IPS-11a (cell line): Measurements from ENCODE around the gene VPREB3.

ENCODE experiments used
- H3K4me3 ChIP-seq: one replicate; pipeline ENCODE4 v1.5.1; 2013; ENCODE audit warnings: low read depth, low read length, control low read depth

The VPREB3 gene

DNA sequence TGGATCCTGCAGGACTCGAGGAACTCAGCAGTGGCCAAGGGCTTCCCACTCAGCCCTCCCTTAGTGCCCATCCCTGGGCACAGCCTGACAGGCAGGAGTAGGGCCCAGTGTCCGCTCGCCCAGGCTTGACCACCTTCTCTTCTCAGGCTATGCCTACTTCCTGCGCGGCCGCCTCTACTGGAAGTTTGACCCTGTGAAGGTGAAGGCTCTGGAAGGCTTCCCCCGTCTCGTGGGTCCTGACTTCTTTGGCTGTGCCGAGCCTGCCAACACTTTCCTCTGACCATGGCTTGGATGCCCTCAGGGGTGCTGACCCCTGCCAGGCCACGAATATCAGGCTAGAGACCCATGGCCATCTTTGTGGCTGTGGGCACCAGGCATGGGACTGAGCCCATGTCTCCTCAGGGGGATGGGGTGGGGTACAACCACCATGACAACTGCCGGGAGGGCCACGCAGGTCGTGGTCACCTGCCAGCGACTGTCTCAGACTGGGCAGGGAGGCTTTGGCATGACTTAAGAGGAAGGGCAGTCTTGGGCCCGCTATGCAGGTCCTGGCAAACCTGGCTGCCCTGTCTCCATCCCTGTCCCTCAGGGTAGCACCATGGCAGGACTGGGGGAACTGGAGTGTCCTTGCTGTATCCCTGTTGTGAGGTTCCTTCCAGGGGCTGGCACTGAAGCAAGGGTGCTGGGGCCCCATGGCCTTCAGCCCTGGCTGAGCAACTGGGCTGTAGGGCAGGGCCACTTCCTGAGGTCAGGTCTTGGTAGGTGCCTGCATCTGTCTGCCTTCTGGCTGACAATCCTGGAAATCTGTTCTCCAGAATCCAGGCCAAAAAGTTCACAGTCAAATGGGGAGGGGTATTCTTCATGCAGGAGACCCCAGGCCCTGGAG, 29.3 kb upstream of the VPREB3 start:
- no peak overlapping the region for H3K4me3 ChIP-seq

DNA sequence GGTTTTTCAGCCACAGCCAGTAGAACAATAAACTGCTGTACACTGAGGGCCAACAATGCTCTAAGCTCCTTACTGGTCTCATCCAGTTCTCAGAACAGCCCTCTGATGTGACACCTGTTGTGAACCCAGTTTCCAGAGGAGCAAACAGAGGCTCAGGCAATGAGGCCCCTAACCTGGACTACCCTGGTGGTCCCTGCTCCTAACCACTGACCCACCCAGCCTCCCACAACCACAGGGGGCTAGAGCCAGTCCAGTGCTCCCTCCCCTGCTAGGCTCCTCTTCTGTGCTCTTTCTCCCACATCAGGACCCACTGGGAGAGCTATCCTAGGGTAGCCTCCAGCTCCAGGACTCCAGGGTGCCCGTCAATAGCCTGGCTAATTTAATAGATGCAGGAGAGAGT, 28.5 kb upstream of the VPREB3 start:
- H3K4me3 ChIP-seq, result no peak overlapping the region

DNA sequence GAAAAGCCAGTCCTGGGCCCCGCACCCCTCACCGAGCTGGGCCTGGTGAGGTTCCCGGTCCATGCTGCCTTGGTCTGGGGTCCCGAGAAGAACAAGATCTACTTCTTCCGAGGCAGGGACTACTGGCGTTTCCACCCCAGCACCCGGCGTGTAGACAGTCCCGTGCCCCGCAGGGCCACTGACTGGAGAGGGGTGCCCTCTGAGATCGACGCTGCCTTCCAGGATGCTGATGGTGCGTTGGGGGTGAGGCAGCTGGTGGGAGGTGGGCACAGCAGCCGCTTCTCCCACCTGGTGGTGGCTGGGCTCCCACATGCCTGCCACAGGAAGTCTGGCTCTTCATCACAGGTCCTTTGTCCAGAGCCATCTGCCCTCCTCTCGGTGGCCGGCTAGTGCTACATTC, 28.0 kb upstream of the VPREB3 start:
- no peak overlapping the region for H3K4me3 ChIP-seq

DNA sequence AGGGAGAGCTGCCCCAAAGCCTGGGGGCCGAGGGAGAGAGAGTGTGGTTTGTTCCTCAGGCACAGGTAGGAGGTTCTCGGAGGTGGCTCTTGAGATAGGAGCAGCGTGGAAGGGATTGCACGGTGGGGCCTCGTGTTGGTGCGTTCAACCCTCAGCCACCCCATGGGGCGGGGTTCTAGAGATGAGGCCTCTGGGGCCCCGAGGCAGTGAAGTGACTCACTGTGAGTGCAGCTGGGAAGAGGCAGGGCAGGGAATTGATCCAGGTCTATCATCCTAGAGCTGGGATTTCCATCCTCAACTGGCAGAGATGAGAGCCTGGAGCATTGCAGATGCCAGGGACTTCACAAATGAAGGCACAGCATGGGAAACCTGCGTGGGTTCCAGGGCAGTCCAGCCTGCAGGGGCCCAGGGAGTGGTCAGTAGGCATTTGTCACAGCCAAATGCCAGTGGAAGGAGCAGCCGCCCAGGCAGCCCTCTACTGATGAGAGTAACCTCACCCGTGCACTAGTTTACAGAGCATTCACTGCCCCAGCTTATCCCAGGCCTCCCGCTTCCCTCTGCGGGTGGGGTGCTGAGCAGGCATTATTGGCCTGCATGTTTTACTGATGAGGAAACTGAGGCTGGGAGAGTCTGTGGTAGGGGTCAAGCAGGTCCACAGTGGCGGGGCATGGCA, 27.4 kb upstream of the VPREB3 start:
- no peak overlapping the region for H3K4me3 ChIP-seq

DNA sequence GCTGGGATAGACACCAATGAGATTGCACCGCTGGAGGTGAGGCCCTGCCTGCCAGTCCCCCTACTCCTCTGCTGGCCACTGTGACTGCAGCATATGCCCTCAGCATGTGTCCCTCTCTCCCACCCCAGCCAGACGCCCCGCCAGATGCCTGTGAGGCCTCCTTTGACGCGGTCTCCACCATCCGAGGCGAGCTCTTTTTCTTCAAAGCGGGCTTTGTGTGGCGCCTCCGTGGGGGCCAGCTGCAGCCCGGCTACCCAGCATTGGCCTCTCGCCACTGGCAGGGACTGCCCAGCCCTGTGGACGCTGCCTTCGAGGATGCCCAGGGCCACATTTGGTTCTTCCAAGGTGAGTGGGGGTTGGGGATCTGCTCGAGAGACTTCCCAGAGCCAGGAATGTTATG, 26.8 kb upstream of the VPREB3 start:
- no peak overlapping the region for H3K4me3 ChIP-seq

DNA sequence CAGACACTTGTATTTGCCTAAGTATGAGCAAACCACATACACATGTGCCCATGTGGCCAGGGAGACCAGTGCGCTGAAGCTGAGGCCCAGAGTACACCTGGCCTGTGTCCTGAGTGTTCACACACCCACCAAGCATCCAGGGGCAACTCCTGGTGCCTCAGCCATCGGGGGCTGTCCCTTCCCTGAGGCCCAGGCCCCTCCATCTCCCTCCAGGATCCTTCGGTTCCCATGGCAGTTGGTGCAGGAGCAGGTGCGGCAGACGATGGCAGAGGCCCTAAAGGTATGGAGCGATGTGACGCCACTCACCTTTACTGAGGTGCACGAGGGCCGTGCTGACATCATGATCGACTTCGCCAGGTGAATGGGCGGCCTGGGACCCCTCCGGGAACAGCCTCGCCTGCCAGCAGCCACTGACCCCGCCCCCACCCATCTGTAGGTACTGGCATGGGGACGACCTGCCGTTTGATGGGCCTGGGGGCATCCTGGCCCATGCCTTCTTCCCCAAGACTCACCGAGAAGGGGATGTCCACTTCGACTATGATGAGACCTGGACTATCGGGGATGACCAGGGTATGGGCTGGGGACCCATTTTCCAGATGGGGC, 26.0 kb upstream of the VPREB3 start:
- H3K4me3 ChIP-seq, result no peak overlapping the region

DNA sequence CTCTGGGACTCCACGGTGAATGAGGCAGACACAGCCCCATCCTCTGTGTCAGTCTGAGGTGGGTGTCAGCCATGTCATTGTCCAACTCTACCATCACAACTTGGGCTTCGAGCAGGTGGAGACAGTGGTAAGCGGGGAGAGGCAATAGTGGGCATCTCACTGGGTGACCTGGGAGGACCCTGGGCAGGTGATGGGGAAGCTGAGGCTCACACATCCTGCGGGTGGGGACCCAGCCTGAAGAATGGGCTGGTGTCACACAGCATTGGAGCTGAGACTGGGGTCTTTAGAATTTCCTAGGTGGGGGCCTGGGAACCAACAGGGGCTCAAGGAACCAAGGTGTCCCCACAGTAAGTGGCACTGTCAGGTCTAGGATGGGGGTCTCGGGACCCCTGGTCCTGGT, 25.5 kb upstream of the VPREB3 start:
- no peak overlapping the region for H3K4me3 ChIP-seq

DNA sequence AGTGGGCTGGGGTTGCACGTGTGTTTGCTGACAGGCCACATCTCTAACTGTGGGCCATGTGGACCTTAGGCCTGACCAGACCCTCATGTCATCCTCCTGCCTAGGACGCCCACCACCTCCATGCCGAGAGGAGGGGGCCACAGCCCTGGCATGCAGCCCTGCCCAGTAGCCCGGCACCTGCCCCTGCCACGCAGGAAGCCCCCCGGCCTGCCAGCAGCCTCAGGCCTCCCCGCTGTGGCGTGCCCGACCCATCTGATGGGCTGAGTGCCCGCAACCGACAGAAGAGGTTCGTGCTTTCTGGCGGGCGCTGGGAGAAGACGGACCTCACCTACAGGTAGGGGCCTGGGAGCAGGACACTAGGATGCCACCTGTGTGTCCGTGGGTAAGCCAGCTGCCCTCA, 24.9 kb upstream of the VPREB3 start:
- H3K4me3 ChIP-seq, result no peak overlapping the region

DNA sequence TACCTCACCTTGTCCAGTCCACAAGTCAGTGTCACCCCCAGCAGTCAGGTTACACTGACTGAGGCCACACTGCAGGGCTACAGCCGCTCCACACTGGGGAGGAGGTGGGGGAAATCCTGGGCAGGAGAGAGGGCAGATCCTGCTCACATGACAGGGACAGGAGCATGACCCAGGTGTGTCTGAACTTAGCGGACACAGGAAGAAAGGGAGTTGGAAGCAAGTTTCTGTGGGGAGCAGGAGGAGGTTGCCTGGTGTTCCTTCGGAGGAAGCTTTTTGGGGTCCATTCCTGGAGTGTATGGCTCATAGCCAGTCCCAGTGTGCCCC, 24.3 kb upstream of the VPREB3 start:
- H3K4me3 ChIP-seq, result no peak overlapping the region

DNA sequence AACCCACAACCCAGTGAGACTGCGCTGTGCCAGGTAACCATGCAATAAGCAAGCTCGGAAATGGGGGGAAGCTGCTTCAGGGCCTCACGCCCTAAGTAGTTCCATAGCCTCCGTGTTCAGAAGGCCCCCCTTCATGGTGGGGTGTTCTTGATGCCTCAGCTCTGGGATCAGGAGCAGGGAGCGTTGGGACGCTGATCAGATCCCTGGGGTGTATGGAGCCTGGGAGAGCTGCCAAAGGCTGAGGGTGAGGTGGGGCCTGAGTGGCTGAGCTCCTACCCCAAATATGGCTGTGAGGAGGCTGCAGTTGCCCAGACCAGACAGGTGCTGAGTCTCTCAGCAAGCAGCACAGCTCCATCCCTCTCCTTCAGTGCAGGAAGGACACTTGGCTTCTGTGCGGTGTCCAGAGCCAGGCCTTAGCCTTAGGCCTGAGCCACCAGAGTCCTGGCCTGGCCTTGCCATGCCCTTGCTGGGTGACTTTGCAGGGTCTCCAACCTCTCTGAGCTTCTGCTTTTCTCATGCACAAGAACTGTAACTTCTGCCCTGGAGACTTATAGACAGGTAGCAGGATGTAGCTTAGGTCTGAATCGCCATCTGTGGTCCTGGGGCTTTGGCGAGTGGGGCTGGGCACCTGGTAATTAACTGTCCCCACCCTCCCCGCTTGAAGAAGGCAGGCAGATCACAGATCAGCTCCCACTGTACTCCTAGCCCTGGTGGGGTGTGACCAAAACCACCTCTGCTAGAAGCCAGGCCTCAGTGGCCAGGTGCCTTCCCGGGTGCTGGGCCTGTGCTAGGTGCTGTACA, 23.8 kb upstream of the VPREB3 start:
- H3K4me3 ChIP-seq, result no peak overlapping the region

DNA sequence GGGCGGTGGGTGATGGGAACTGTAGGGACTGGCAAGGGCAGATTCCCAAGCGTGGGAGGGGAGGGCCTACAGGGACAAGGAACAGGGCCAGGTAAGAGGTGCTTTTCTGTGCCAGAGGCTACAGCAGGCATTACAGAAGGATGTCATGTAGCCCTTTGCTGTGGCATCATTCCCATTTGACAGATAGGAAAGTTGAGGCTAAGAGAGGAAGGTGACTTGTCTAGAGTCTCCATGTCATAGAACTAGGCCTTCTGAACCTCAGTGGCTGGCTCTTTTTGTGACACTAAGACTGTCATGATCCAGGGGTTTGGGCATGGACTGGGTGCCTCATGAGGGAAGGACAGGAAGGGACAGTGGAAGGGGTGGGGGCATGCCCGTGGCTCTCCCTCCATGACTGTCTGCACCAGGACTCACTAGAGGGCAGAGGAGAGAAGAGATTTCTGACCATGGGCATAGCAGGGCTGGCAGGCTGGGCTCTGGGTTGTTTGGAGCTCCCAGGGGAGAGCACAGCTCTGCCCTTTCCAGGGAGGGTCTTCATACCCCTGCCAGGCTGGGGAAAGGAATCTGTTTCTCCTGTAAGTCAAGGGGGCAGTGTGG, 21.7 kb upstream of the VPREB3 start:
- no peak overlapping the region for H3K4me3 ChIP-seq

DNA sequence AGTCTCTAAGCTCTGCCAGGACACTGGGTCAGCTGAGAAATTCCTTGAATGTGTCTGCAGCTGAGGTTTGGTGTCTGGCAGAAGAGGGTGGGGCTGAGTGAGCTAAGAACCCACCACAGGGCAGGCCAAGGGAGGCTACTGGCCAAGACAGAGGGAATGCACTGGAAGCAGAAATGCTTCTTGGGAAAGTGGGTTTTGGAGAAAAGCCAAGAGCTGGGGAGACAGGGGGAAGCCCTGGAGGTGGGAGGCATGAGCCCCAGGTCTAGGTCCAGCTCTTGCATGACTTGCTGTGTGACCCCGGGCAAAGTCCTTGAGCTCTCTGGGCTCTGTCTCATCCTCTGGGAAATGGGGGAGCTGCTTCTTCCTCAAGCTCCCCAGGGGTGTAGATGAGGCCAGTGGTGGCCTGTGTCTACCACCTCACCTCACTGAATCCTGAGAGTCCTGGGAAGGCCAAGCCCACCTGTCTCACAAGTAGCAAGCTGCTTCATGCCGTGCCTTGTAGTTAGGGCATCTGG, 20.8 kb upstream of the VPREB3 start:
- H3K4me3 ChIP-seq, result no peak overlapping the region

DNA sequence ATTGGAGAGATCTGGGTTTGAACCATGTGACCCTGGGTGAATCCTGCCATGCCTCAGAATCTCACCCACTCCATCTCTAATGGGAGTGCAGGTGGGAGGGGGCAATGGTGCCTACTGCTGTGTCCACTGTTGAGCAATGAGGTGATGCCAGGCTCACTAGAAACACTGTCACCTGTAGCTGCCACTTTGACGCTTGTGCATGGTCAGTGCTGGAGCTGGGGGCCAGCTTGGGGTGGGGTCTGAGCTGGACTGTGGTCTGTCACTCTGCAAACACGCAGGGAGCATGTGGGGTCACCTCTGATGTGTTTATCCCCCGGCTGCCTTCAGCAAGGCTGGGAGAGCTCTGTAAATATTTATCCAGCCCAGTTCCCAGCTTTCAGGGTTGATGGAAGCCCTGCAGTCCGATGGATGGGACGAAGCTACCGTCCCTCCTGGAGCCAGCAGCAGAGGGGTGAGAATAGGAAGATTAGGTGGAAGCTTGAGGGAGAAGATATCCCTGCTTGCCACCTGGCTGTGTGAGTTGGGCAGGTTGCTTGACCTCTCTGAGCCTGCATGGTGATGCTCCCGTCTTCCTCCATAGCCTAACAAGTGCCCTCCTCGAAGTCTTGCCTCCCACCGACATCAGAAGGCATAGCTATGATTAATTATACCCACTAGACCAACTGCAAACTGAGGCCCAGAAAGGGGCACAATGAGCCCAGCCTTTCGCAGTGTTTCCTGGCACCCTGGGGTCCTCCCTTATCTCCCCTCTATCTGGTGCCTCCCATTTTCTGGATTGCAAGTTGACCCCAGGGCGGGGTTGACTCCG, 20.1 kb upstream of the VPREB3 start:
- no peak overlapping the region for H3K4me3 ChIP-seq

DNA sequence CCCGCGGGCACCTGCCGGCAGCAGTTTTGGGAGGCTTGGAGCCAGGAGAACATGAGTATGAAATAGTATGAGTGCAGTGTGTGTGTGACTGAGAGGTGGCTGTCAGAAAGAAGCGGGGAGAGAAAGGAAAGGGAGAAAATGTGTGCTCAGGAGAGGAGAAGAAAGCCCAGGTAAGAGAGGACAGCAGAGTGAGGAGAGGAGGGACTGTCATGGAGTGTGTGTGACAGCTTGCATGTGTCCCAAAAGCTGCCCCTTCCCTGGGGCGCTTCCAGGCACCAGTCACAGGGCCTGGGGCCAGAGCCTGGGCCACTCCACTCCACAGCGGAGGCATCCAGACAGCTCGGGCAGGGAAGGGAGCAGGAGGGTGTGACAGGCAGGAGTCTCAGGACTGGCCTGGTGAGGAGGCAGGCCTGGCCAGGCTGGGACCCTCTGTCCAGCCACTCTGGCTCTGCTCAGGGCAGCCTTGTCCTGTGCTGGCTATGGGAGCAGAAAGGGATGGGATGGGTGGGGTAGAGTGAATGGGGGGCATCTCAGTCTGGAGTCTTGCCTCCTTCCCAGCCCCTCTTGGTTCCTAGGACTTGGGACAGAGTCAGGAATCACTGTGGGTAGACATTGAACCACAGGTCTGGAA, 19.4 kb upstream of the VPREB3 start:
- peak overlapping the region; percentile 33 for H3K4me3 ChIP-seq

DNA sequence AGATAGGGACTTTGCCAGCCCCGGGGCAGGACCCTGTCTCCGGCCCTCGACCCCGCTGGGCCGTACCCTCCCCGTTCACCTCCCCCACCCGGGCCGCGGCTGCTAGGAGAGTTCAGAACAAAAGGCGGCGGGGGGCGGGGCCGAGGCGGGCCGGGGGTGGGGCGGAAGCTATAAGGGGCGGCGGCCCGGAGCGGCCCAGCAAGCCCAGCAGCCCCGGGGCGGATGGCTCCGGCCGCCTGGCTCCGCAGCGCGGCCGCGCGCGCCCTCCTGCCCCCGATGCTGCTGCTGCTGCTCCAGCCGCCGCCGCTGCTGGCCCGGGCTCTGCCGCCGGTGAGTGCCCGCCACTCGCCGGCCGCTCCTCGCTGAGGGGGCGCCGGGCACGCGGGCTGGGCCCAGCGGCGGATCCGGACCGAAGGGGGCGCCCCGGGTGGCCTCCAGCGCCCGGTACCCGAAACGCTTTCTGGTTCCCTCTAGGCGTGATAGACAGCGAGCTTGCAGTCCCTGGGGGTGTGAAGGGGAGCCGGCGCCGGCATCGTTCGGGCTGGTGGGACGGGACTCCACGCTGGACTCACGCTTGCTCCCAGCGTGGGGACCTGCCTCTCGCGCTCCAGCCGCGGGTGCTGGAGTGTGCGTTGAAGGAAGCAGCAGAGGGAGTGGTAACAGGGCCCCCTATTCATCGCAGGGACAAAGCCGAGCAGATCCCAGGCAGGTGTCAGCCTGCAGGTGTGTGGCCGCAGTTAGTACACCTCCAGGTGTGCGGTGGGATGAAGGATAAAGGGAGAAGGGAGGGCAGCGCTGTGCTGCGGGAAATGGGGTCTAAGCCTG, 18.6 kb upstream of the VPREB3 start, which contains the start of gene MMP11:
Gene MMP11 (plus strand): TSS at position 201 of the 825 bp plus-strand sequence. CDS start 22 bp downstream, at position 223.
- peak within 1 kb of the TSS; percentile 33 for H3K4me3 ChIP-seq

DNA sequence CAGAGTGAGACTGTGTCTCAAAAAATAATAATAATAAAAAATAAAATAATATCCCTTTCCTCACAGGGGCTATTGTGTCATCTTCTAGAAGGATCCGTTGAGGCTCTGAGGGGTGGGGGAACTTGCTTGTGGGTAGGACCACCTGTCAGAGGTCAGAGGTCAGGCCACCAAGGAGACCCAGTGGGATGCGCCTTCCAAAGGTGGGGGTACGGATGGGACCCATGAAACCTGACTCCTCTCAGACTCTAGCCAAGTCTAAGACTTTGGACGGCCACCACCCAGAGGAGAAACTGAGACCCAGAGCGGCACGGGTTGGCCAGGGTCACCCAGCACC, 18.1 kb upstream of the VPREB3 start:
- H3K4me3 ChIP-seq, result peak overlapping the region; percentile 17

DNA sequence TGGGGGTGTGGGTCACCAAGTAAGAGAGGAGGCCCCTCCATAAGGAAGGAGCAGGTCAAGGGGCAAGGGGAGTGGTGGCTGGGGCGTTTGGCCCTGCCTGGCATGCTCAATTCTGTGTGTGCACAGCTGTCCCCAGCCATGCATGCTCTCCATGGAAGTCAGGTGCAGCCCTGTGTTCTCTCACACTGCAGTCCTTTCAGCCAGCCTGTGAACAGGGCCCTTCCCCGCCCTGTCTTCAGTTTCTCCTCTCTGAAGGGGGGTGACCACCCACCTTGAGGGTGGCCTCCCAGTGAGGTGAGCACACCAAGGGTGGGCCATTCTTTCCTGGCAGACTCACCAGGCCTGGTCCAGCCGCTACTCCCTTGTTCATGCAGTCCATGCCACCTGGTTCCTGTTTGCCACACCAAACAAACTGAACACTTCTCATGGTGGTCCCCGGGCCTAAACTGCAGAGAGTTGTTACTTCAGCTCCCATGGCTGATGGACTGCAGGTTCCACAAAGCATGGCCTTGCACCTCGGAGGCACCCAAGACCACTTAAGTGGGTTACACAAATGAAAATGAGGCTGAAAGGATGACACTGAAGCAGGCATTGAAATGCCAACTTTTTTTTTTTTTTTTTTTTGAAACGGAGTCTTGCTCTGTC, 15.2 kb upstream of the VPREB3 start:
- H3K4me3 ChIP-seq, result no peak overlapping the region
